MM.1S (cell line): ENCODE data around the gene ZNF484.

Experiments
- CTCF ChIP-seq: fragments of 300-600 bp; sonication (generic); IDR thresholded peaks from 2 replicates; pipeline ENCODE4 v1.5.1; 2016; ENCODE audit warnings: antibody characterized with exemption, low read length, mixed read lengths
- EZH2 ChIP-seq: fragments of 300-600 bp; sonication (generic); optimal IDR thresholded peaks from 2 replicates; pipeline ENCODE3; 2017; ENCODE audit warnings: low read depth, mild to moderate bottlenecking, antibody characterized with exemption, low read length, mixed read lengths
- EZH2phosphoT487 ChIP-seq: fragments of 300-600 bp; sonication (generic); IDR thresholded peaks from 2 replicates; pipeline ENCODE4 v1.6.1; 2018; ENCODE audit warnings: antibody characterized with exemption, low read length

DNA sequence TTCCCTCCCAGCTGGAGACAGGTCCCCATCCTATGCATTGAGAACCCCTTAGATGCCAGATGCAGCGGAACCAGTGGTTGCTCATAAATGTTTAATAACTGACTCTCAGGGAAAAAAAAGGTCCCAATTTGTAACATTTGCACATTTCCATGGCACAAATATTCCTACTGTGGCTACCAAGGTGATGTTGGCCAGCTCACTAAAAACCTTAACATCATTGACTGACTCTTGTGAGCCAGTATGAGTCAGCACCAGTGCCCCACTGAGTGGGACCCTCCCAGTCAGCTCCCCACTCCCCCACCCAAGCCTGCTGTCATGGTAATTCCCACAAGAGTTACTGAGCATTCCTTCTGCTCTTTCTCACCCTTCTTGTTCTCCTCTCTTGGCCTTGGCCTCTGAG lies 42.6 kb upstream of the ZNF484 start:
- TF ChIP-seq CTCF (no peak), EZH2phosphoT487 (no peak), EZH2 (no peak)
